Esophagus squamous epithelium (tissue), 5 donors: ENCODE data around the gene SCRN1. TPM values are rescaled to one million over a fixed set of nuclear protein-coding genes. Genes with fewer than 3 reads are reported as not detected.

ENCODE experiments used
- DNase-seq: peaks from one replicate; lab custom pipeline; 2025; lab: John Stamatoyannopoulos, UW
- H3K27ac ChIP-seq, 4 donors: fragments of 200-600 bp; sonication (generic); one replicate each; pipeline ENCODE4 v1.5.1; 2016 to 2019; ENCODE audit warnings: mild to moderate bottlenecking in 1 of 4
- H3K27me3 ChIP-seq, 4 donors: fragments of 200-600 bp; sonication (generic); 1 replicate in 3 of 4; 2 replicates in 1 of 4; pipeline versions ENCODE4 v1.5.1 to v1.6.0; 2017 to 2021; ENCODE audit warnings: antibody characterized with exemption in 1 of 4
- H3K36me3 ChIP-seq, 3 donors: fragments of 200-600 bp; sonication (generic); one replicate each; pipeline ENCODE4 v1.5.1; 2016 to 2019
- H3K4me1 ChIP-seq, 3 donors: fragments of 200-600 bp; sonication (generic); one replicate each; pipeline ENCODE4 v1.5.1; 2017 to 2019
- H3K4me3 ChIP-seq, 4 donors: fragments of 200-600 bp; sonication (generic); 1 replicate in 3 of 4; 2 replicates in 1 of 4; pipeline ENCODE4 v1.5.1; 2016 to 2019; ENCODE audit warnings: mild to moderate bottlenecking in 2 of 4, moderate library complexity in 1 of 4
- H3K9me3 ChIP-seq, 3 donors: fragments of 200-600 bp; sonication (generic); one replicate each; pipeline ENCODE4 v1.5.1; 2016 to 2019
- POLR2A ChIP-seq, 4 donors: fragments of 450-650 bp; IDR thresholded peaks; one replicate each; pipeline ENCODE4 v1.6.1; 2017; ENCODE audit warnings: antibody characterized with exemption in 4 of 4, mild to moderate bottlenecking in 4 of 4, moderate library complexity in 3 of 4
- WGBS, 2 donors: methylation state at CpG; one replicate each; pipeline ENCODE4 v1.1.5; 2018; 5-methylcytosine and 5-hydroxymethylcytosine counted together
- intact Hi-C: fragments of 100-400 bp; cut with DNase I; formaldehyde crosslinking; loops from one replicate; pipeline ENCODE4 v1.15.0; 2022
- total RNA-seq, 4 donors: library from RNA; depleted of rRNA; stranded (reverse); fragments of >200 nt; gene quantifications; one replicate each; pipeline ENCODE4 v1.1.0, GENCODE V29; 2016
- TF ChIP-seq, protein P1 (sequence below), 6 experiments: fragments of 450-650 bp in 4 of 6; fragments of 200-600 bp in 2 of 6; sonication (generic) in 2 of 6; IDR thresholded peaks; one replicate each; pipeline ENCODE4 v1.5.1; 2016 to 2019; ENCODE audit warnings: antibody characterized with exemption in 6 of 6, mild to moderate bottlenecking in 4 of 6, moderate library complexity in 4 of 6
- donor health status: DM: yes; HTN: yes; CAD: no.

Gene SCRN1
- total RNA-seq, 4 donors from 2014 or later, result 6.3 to 27.8 (median 20.5) TPM

DNA sequence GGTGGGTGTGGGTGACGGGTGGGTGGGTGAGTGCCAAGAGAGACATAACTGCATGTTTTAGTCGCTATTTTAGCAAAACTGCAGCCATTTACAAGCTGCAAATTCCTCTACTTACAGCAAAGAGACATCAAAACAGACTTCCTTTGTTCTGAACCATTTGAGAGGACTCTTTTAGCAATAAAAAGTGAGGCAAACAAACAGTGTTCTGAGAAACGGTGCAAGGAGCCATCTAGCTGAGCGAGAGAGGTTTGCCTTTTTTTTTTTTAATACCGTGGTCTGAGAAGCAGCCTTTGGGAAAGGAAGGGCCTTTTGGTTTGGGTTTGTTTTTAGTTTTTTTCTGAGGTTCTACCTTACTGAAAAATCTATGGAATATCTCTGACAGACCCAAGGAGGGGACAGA lies 62.9 kb downstream of the SCRN1 start:
- no peaks in the 10 kb centered on the region for H3K9me3 ChIP-seq
- intact Hi-C loops, result loop anchor here (10.0 kb wide), 2 partner anchors 172 to 282 kb away; no protein-coding TSS in a partner anchor
- H3K27me3 ChIP-seq, result no peaks in the 10 kb centered on the region
- no peak for DNase-seq
- TF ChIP-seq, protein P1, sequence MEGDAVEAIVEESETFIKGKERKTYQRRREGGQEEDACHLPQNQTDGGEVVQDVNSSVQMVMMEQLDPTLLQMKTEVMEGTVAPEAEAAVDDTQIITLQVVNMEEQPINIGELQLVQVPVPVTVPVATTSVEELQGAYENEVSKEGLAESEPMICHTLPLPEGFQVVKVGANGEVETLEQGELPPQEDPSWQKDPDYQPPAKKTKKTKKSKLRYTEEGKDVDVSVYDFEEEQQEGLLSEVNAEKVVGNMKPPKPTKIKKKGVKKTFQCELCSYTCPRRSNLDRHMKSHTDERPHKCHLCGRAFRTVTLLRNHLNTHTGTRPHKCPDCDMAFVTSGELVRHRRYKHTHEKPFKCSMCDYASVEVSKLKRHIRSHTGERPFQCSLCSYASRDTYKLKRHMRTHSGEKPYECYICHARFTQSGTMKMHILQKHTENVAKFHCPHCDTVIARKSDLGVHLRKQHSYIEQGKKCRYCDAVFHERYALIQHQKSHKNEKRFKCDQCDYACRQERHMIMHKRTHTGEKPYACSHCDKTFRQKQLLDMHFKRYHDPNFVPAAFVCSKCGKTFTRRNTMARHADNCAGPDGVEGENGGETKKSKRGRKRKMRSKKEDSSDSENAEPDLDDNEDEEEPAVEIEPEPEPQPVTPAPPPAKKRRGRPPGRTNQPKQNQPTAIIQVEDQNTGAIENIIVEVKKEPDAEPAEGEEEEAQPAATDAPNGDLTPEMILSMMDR (IDR thresholded peaks at IDR 0.05), result no peak
- TF ChIP-seq POLR2A (IDR thresholded peaks at IDR 0.05), result no peak
- no peaks in the 10 kb centered on the region for H3K4me1 ChIP-seq
- H3K27ac ChIP-seq, result no peak overlapping the region
- no peak overlapping the region for H3K4me3 ChIP-seq
- peaks cover 0 to 55% (median 8%) of the 10 kb centered on the region in 3 donors for H3K36me3 ChIP-seq
- WGBS, 2 donors, result 78% methylated on average over 5 of the region's 5 CpGs

DNA sequence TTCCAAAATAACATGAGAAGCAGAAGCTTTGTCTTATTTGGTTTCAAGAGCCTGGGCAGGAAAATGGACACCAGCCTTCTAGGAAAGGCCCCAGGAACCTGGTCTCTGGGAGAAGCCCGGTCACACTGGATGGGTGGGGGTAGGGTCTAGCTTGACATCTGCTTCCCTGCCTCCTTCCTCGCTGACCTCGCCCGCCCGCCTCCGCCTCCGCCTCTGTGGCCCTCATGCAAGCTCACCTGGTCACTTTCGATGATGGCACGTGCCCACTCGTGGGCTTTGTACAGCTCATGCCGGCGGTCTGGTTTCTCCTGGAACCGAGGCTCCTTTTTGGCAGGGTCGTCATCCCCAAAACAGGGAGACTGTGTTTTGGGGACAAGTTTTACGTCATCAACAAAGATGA lies 63.4 kb downstream of the SCRN1 start:
- WGBS, 2 donors, result 60 to 100% methylated on average over 1 to 7 of the region's 15 CpGs
- H3K27ac ChIP-seq, result no peak overlapping the region
- no peak overlapping the region for H3K4me3 ChIP-seq
- H3K4me1 ChIP-seq, result no peaks in the 10 kb centered on the region
- no peaks in the 10 kb centered on the region for H3K9me3 ChIP-seq
- H3K27me3 ChIP-seq, result no peaks in the 10 kb centered on the region
- no peak for DNase-seq
- intact Hi-C loops, result loop anchor here (10.0 kb wide), 2 partner anchors 171 to 281 kb away; no protein-coding TSS in a partner anchor
- H3K36me3 ChIP-seq, result peaks cover 0 to 55% (median 8%) of the 10 kb centered on the region in 3 donors
- no peak for TF ChIP-seq POLR2A (IDR thresholded peaks at IDR 0.05)
- TF ChIP-seq, protein P1 (IDR thresholded peaks at IDR 0.05), result no peak

DNA sequence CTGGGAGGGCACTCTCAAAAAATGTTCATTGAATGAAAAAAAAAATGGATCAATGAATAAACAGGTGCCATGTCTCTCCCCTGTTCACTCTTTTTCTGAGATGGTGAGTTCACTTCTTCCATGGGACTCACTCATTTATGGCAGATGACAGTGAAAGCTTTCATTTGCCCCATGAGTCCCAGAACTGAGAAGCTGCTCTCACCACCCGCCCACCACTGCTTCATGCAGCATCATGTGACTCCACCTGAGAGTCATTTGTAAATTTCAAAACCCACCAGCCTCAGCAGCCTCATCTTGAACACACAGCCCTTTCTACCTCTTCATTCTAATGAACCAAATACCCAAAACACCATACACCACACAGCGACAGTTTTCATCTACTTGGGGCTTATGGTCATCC lies 64.9 kb downstream of the SCRN1 start:
- intact Hi-C loops, result loop anchor here (10.0 kb wide), 2 partner anchors 170 to 280 kb away; no protein-coding TSS in a partner anchor
- no peak for TF ChIP-seq POLR2A (IDR thresholded peaks at IDR 0.05)
- TF ChIP-seq, protein P1 (IDR thresholded peaks at IDR 0.05), result no peak
- 80 to 82% methylated on average over 2 of the region's 2 CpGs for WGBS, 2 donors
- Histone ChIP-seq H3K4me1 (no peaks in the 10 kb centered on the region), H3K27me3 (no peaks in the 10 kb centered on the region), H3K9me3 (no peaks in the 10 kb centered on the region), H3K4me3 (no peak overlapping the region), H3K36me3 (peaks cover 0 to 49% (median 8%) of the 10 kb centered on the region in 3 donors), H3K27ac (no peak overlapping the region)
- DNase-seq, result no peak

DNA sequence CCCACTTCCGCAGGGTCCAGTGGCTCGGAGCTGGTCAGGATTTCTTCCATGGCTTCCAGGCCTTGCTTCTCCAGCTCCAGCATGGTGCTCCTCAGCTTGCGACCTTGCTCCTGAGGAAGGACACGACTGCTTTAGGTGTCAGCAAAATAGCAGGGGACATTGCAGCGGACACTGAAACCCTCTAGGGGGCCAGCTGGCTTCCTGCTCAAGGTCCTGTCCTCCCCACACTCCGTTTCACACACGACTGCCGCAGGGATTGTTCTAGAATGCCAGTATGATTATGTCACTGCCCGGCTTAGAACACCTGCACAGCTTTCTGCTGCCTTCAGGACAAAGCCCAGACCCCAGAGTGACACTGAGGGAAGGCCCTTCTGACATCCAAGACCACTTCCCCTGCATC lies 65.6 kb downstream of the SCRN1 start:
- H3K4me3 ChIP-seq, result no peak overlapping the region
- H3K9me3 ChIP-seq, result no peaks in the 10 kb centered on the region
- peaks cover 0 to 49% (median 8%) of the 10 kb centered on the region in 3 donors for H3K36me3 ChIP-seq
- WGBS, 2 donors, result 77 to 100% methylated on average over 2 to 5 of the region's 9 CpGs
- DNase-seq, result no peak
- intact Hi-C loops, result loop anchor here (10.0 kb wide), 2 partner anchors 169 to 279 kb away; no protein-coding TSS in a partner anchor
- H3K4me1 ChIP-seq, result no peaks in the 10 kb centered on the region
- no peak overlapping the region for H3K27ac ChIP-seq
- no peaks in the 10 kb centered on the region for H3K27me3 ChIP-seq
- TF ChIP-seq POLR2A (IDR thresholded peaks at IDR 0.05), result no peak
- TF ChIP-seq, protein P1 (IDR thresholded peaks at IDR 0.05), result no peak

DNA sequence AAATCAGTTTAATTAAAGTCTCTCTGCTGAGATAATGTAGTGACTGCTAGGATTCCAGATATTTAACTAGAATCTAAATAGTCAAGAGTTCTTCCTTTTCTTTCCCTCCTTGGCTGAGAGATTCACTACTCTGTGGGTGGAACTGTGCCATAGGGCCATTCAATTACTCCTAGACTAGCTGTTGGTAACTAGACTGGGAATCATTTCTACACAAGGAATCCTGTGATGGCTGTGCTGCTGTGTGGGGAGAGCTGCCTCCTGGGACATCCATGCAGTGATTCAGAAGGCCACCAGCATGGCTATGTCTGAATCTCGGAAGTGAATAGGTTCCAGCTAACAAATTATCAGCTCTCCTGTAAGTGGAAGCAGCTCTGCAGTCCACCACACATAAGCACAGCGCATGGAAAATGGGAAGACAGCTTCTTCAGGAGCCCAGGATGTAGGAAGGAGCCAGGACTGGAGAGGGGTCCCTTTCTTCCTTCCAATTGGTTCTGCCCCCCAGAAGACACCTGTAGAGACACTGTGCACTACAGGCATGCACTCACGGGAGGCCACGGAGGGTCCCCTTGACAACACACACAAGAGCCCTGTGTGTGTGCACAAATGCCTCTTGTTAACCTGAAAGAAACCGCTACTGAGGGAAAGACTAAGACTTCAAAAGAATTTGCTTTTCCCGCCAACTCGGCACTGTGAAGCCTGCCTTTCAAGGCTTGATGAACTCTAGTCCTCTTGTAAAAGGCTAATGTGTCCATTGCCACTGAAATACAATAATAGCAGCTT lies 66.5 kb downstream of the SCRN1 start:
- H3K9me3 ChIP-seq, result no peaks in the 10 kb centered on the region
- no peak overlapping the region for H3K4me3 ChIP-seq
- intact Hi-C loops, result loop anchor here (10.0 kb wide), 2 partner anchors 168 to 278 kb away; no protein-coding TSS in a partner anchor
- 63 to 84% methylated on average over 5 to 7 of the region's 7 CpGs for WGBS, 2 donors
- no peak overlapping the region for H3K27ac ChIP-seq
- no peak for DNase-seq
- peaks cover 0 to 52% (median 8%) of the 10 kb centered on the region in 3 donors for H3K36me3 ChIP-seq
- TF ChIP-seq, protein P1 (IDR thresholded peaks at IDR 0.05), result no peak
- no peak for TF ChIP-seq POLR2A (IDR thresholded peaks at IDR 0.05)
- no peaks in the 10 kb centered on the region for H3K4me1 ChIP-seq
- H3K27me3 ChIP-seq, result no peaks in the 10 kb centered on the region
